Measurements from ENCODE around the gene CDC42EP5. TPM values are rescaled to one million over a fixed set of nuclear protein-coding genes. Genes with fewer than 3 reads are reported as not detected.
"Not testable (repeated sequence)": the region's sequence is repeated elsewhere in the genome, so short reads cannot be mapped to it uniquely, and the experiment has no call there.

Gene CDC42EP5
- total RNA-seq, 2 donors from 2014 or later, result 501 to 569 TPM

DNA sequence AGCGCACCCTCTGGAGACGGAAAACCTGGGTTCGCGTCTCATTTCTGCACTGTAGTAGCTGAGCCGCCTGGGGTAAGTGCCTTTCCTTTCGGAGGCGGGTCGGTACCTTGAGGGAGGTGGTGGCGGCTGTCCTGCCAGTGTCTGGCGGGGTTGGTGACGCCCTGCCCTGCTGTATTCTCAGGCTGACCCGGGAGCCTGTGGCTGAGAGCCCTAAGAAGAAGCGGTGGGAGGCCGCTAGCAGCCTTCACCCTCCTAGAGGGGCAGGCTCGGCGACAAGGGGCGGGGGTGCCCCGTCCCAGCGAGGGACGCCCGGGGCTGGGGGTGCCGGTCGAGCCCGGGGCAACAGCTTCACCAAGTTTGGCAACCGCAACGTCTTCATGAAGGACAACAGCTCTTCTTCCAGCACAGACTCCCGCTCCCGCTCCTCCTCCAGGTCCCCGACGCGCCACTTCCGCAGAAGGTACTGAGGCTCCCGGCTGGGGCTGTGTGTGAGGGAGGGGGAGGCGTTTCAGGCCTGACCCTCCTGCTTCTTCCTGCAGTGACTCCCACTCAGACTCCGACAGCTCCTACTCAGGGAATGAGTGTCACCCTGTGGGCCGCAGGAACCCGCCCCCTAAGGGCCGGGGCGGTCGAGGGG lies 17.2 kb downstream of the CDC42EP5 start:
- ATAC-seq (no peak), DNase-seq (no peak)
- intact Hi-C loops (cut with DNase I, micrococcal nuclease), result no loop called here

DNA sequence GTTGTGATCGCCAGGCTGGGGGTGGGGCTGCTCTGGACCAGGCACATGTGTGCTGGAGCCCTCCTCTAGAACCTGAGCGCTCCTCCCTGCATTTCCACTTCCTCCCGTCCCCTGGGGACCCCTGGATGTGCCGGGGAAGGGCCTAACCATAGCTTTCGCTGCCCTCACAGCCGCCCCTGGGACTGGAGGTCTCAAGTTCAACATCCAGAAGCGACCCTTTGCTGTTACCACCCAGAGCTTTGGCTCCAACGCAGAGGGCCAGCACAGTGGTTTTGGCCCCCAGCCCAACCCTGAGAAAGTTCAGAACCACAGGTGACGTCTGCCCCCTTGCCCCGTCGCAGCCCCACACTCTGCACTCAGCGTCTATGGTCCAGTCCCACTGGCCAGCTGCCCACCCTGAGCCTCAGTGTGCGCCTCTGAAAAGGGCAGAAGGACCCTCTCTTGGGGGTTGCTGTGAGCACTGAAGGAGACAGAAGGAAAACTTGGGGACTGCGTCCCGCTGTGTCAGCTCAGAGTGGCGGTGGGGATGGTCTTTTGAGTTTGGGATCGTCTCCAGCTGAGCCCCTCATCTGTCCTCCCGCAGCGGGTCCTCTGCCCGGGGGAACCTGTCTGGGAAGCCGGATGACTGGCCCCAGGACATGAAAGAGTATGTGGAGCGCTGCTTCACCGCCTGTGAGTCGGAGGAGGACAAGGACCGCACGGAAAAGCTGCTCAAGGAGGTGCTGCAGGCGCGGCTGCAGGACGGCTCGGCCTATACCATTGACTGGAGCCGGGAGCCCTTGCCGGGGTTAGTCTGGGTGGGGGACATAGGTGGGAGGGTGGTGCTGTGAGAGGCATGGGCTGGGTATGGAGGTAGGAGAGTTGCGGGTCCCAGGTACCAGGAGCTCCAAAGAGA lies 18.1 kb downstream of the CDC42EP5 start:
- intact Hi-C loops (cut with DNase I, micrococcal nuclease), result no loop called here
- no peak for DNase-seq
- ATAC-seq, result no peak

GRCh38 chr19:54453921-54454780 lies 18.9 kb downstream of the CDC42EP5 start:
- DNase-seq (no peak), ATAC-seq (no peak)
- intact Hi-C loops (cut with DNase I, micrococcal nuclease), result no loop called here

DNA sequence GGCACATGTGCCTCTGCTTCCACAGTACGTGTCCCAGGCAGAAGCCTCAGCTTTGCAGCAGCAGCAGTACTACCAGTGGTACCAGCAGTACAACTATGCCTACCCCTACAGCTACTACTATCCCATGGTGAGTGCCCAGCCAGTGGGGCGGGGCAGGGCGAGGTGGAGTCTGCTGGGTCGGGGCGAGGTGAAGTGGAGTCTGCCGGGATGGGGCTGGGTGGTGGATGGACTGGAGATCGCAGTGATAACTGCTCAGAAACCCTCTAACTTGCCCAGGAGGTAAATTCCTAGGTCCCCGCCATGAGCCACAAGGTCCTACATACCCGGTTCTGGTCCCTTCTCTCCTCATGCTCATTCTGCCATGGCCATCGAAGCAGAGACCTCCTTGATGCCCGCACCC lies 20.5 kb downstream of the CDC42EP5 start:
- DNase-seq (no peak), ATAC-seq (no peak)
- intact Hi-C loops (cut with DNase I, micrococcal nuclease), result no loop called here

- intact Hi-C loops (cut with DNase I, micrococcal nuclease), result no loop called here
- DNase-seq (no peak), ATAC-seq (no peak)
Measured at GRCh38 chr19:54451997-54452396, 21.1 kb downstream of the CDC42EP5 start.

- intact Hi-C loops (cut with DNase I, micrococcal nuclease), result no loop called here
- no peak for ATAC-seq
- DNase-seq, result no peak
Measured at GRCh38 chr19:54451331-54451871, 21.7 kb downstream of the CDC42EP5 start.

DNA sequence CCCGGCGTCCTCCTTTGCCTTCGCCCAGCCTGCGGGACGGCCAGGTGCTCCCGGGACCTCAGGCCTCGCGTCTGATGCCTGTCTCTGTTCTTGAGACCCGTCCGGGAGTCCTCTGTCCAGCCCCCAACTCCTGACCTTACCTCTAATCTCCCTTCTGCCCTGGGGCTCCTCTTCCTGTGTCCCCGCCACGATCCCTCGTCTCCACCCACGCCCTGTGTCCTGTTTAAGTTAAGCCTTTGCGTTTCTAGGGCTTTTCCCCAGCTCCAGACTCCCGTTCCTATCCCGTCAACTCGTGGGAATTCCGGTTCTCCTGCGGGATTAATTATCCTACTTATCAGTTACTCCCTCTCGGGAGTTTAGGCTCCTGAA lies 23.4 kb downstream of the CDC42EP5 start:
- ATAC-seq (peak; percentile 1), DNase-seq (peak in 1 of 2 donors; percentile 33)
- intact Hi-C loops (cut with DNase I, micrococcal nuclease), result no loop called here

- peak; percentile 98 for DNase-seq
- intact Hi-C loops (cut with DNase I, micrococcal nuclease), result no loop called here
- peak; percentile 86 for ATAC-seq
Measured at GRCh38 chr19:54448774-54449700, 24.1 kb downstream of the CDC42EP5 start, which contains the start of gene LENG8. Gene LENG8, plus strand, starts transcription at chr19:54449199. Its CDS starts 2,146 bp downstream, at chr19:54451345.

- intact Hi-C loops (cut with DNase I, micrococcal nuclease), result no loop called here
- ATAC-seq (peak; percentile 20), DNase-seq (peak; percentile 62 to 70)
Measured at GRCh38 chr19:54448040-54448773, 24.9 kb downstream of the CDC42EP5 start.

GRCh38 chr19:54446349-54446748 lies 26.7 kb downstream of the CDC42EP5 start:
- DNase-seq, result peak in 1 of 2 donors; percentile 18
- ATAC-seq; intact Hi-C loops (cut with DNase I, micrococcal nuclease): not testable (repeated sequence)

GRCh38 chr19:54444737-54445136 lies 28.4 kb downstream of the CDC42EP5 start:
- DNase-seq, result peak; percentile 59 to 75
- intact Hi-C loops (cut with DNase I, micrococcal nuclease), result no loop called here
- ATAC-seq, result peak; percentile 58

DNA sequence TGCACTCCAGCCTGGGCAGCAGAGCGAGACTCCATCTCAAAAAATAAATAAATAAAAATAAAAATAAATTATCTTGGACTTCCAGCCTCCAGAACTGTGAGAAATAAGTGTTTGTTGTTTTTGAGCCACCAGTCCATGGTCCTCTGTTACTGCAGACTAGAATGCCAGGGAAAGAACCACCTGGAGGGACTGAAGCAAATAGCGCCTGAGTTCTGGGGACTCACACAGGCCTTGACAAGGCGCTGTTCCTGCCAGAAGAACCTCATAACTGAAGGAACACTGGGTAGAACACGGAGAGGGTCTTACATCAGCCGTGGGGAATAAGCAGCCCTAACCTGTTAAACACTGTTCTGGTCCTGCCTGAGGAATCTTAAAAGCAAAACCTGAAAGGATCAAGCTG lies 32.5 kb downstream of the CDC42EP5 start:
- ATAC-seq, result no peak

DNA sequence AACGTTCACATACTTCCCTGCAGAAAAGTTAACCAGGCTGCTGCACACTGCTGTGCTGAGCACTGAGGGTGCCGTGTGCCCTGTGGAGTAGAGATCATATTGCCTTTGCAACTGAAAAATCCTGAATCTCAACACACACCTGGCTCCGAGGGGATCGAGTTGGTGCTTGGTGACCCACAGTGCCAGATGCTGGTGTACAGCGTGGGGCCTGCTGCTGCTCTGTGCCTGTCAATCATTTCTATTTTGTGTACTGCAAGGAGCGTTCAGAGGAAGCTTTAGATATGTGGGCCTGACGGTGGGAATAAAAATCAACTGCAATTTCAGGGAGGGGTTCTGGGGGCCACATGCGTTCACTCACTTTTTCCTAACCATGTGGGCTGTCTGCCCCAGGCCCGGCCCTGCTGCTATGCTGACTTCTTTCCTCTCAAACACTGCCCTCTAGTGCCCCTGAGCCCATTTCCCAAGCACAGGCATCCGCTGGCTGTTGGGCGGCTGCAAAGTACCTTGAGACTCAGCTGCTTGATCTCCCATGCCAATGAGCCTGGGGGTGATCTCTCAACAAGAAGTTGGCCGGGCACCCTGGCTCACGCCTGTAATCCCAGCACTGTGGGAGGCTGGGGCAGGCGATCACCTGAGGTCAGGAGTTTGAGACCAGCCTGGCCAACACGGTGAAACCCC lies 33.8 kb downstream of the CDC42EP5 start:
- ATAC-seq, result peak; percentile 67
- intact Hi-C loops (cut with DNase I, micrococcal nuclease), result no loop called here
- DNase-seq, result no peak

More for the DNA sequence above, 32.5 kb downstream of the CDC42EP5 start:
- intact Hi-C loops (cut with DNase I, micrococcal nuclease), result no loop called here
- no peak for DNase-seq

DNA sequence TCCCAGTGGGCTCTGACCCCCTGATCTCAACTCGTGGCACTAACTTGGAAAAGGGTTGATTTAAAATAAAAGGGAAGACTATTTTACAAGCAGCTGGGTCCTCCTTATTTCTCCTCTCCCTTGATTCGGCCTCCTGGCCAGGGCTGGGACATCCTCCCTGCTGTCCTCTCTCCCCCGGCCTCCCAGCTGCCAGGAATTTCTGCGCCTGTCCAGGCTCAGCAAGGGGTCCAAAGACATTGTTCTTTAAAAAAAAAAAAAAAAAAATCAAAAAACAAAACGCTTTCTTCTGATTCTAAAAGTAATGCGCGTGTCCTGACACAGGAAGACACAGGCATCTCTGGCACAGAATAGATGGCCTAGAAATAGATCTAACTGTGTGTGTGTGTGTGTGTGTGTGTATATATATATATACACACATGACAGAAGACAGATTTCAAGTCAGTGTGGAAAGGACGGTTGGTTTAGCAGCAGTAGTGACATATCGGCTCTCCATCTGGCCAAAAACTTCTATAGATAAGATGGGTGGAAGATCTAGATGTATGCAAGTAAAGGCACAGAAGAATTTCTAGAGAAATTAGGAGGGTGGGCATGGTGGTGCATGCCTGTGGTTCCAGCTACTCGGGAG lies 36.4 kb downstream of the CDC42EP5 start:
- intact Hi-C loops (cut with DNase I, micrococcal nuclease), result no loop called here
- DNase-seq (no peak), ATAC-seq (no peak)

DNA sequence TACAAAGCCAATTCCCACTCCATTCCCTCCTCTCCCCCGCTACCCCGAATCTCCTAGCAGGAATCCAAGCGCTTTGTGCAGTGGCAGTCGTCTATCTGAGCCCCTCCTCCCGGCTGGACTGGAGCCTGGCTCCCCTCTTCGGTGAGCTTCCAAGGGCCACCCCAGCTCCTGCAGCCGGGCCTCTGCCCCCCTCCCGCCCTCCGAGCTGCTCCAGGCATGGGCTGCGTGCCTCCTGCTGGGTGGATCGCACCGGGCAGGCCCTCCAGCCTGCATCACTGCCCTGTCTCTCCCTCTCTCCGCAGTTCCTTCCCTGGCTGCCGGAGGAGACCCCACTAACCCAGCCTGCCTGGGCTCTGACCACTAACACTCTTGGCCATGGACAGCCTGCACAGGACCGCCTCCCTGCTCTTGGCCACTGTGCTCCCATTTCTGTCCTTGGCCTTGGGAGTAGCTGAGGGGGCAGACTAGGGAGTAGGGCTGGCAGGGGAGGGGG lies 37.0 kb downstream of the CDC42EP5 start:
- DNase-seq (no peak), ATAC-seq (no peak)
- intact Hi-C loops (cut with DNase I, micrococcal nuclease), result no loop called here

DNA sequence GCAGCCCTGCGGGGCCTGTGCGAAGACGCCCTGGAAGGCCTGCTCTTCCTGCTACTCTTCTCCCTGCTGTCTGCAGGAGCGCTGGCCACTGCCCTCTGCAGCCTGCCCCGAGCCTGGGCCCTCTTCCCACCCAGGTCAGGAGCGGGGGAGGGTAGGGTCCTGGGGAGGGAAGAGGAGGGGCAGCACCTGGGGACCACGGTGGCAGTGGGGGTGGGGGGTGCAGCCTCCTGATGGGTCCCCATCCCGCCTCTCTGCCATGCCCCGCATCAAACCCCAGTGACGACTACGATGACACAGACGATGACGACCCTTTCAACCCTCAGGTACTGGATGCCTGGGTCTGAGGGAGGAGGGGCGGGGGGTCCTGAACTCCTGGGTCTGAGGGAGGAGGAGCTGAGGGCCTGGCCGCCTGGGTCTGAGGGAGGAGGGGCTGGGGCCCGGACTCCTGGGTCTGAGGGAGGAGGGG lies 37.5 kb downstream of the CDC42EP5 start:
- peak; percentile 5 for ATAC-seq
- DNase-seq, result no peak
- intact Hi-C loops (cut with DNase I, micrococcal nuclease), result no loop called here
